GM10847 (cell line): ENCODE results near the gene ARPC5L.

Source experiments
- POLR2A ChIP-seq: IDR thresholded peaks from 2 replicates; pipeline ENCODE4 v1.6.1; 2011; ENCODE audit not compliant: insufficient read length; ENCODE audit errors: extremely low read depth

The ARPC5L gene

GRCh38 chr9:124839612-124840299, 22.2 kb upstream of the ARPC5L start:
- no peak for TF ChIP-seq POLR2A

- TF ChIP-seq POLR2A, result no peak
Observed at GRCh38 chr9:124840300-124840833, 21.6 kb upstream of the ARPC5L start.

- TF ChIP-seq POLR2A, result no peak
Observed at GRCh38 chr9:124841075-124841821, 20.7 kb upstream of the ARPC5L start.

- no peak for TF ChIP-seq POLR2A
Observed at GRCh38 chr9:124843456-124844034, 18.4 kb upstream of the ARPC5L start.

GRCh38 chr9:124844291-124844690, 17.6 kb upstream of the ARPC5L start:
- TF ChIP-seq POLR2A, result no peak

GRCh38 chr9:124846969-124847368, 15.0 kb upstream of the ARPC5L start:
- TF ChIP-seq POLR2A, result no peak

GRCh38 chr9:124849801-124850200, 12.1 kb upstream of the ARPC5L start:
- TF ChIP-seq POLR2A, result no peak

GRCh38 chr9:124852121-124852828, 9.7 kb upstream of the ARPC5L start:
- TF ChIP-seq POLR2A, result no peak

GRCh38 chr9:124852829-124853531, 8.9 kb upstream of the ARPC5L start, which contains the start of gene WDR38:
WDR38 (plus strand) TSS chr9:124853460; CDS start chr9:124853532, 72 bp downstream.
- no peak for TF ChIP-seq POLR2A

GRCh38 chr9:124853605-124854143, 8.3 kb upstream of the ARPC5L start:
- TF ChIP-seq POLR2A, result no peak

GRCh38 chr9:124854161-124854560, 7.8 kb upstream of the ARPC5L start:
- no peak for TF ChIP-seq POLR2A

GRCh38 chr9:124854822-124855221, 7.1 kb upstream of the ARPC5L start:
- TF ChIP-seq POLR2A, result no peak

- no peak for TF ChIP-seq POLR2A
Observed at GRCh38 chr9:124855566-124855943, 6.4 kb upstream of the ARPC5L start.

GRCh38 chr9:124855944-124856765, 5.8 kb upstream of the ARPC5L start:
- no peak for TF ChIP-seq POLR2A

- no peak for TF ChIP-seq POLR2A
Observed at GRCh38 chr9:124857533-124858162, 4.3 kb upstream of the ARPC5L start.
